Erythroblast (primary cell): ENCODE measurements around the gene PAPSS1.
A peak's percentile ranks its signal among the peaks of the same experiment; 100 is the strongest.
"Not testable (repeated sequence)": the region's sequence is repeated elsewhere in the genome, so short reads cannot be mapped to it uniquely, and the experiment has no call there.

ENCODE experiments used
- DNase-seq, 2 experiments: peaks; one replicate each; lab custom pipeline; 2025; lab: John Stamatoyannopoulos, UW
- GATA1 ChIP-seq: IDR thresholded peaks from 2 replicates; pipeline ENCODE4 v1.6.1; 2011; ENCODE audit warnings: low read depth, mild to moderate bottlenecking, control low read depth, low read length, moderate library complexity
- POLR2A ChIP-seq: IDR thresholded peaks from 2 replicates; pipeline ENCODE4 v1.6.1; 2011; ENCODE audit warnings: mild to moderate bottlenecking, low read length

Gene PAPSS1

GRCh38 chr4:107718351-107718965 lies 1.6 kb downstream of the PAPSS1 start:
- TF ChIP-seq POLR2A (no peak), GATA1 (no peak)
- DNase-seq: no peak

GRCh38 chr4:107714256-107714655 lies 5.8 kb downstream of the PAPSS1 start:
- no peak for TF ChIP-seq GATA1
- TF ChIP-seq POLR2A: no peak
- DNase-seq: no peak

- TF ChIP-seq GATA1 (no peak), POLR2A (no peak)
- no peak for DNase-seq
Observed at GRCh38 chr4:107712236-107712635, 7.8 kb downstream of the PAPSS1 start.

GRCh38 chr4:107711831-107712230 lies 8.2 kb downstream of the PAPSS1 start:
- DNase-seq: no peak
- TF ChIP-seq POLR2A (no peak), GATA1 (no peak)

- TF ChIP-seq GATA1 (no peak), POLR2A (no peak)
- DNase-seq: no peak
Observed at GRCh38 chr4:107710493-107711459, 9.3 kb downstream of the PAPSS1 start.

GRCh38 chr4:107709916-107710315 lies 10.1 kb downstream of the PAPSS1 start:
- DNase-seq: no peak
- TF ChIP-seq POLR2A (no peak), GATA1 (no peak)

GRCh38 chr4:107708225-107708624 lies 11.8 kb downstream of the PAPSS1 start:
- TF ChIP-seq GATA1: no peak
- no peak for DNase-seq

- DNase-seq: no peak
- TF ChIP-seq GATA1: no peak
- TF ChIP-seq POLR2A: no peak
Observed at GRCh38 chr4:107705742-107706556, 14.1 kb downstream of the PAPSS1 start.

GRCh38 chr4:107701565-107701964 lies 18.5 kb downstream of the PAPSS1 start:
- no peak for DNase-seq
- no peak for TF ChIP-seq GATA1
- no peak for TF ChIP-seq POLR2A

GRCh38 chr4:107699466-107700206 lies 20.4 kb downstream of the PAPSS1 start:
- TF ChIP-seq POLR2A (no peak), GATA1 (no peak)
- DNase-seq: no peak

GRCh38 chr4:107696187-107696586 lies 23.8 kb downstream of the PAPSS1 start:
- not testable (repeated sequence) for DNase-seq

GRCh38 chr4:107693132-107693531 lies 26.9 kb downstream of the PAPSS1 start:
- no peak for DNase-seq
- TF ChIP-seq POLR2A (no peak), GATA1 (no peak)

GRCh38 chr4:107692202-107692601 lies 27.8 kb downstream of the PAPSS1 start:
- peak in 1 of 2 experiments; percentile 3 for DNase-seq
- no peak for TF ChIP-seq GATA1
- TF ChIP-seq POLR2A: no peak
